ENCODE data around the gene PES1.
"Not testable (repeated sequence)": the region's sequence is repeated elsewhere in the genome, so short reads cannot be mapped to it uniquely, and the experiment has no call there.

PES1 gene

GRCh38 chr22:30635273-30636225 lies 43.8 kb upstream of the PES1 start, which contains the start of gene SLC35E4:
Gene SLC35E4 (plus strand): TSS chr22:30635781. CDS start chr22:30636451, 670 bp downstream.
- Mint-ChIP-seq H3K4me1 (peaks cover 15% of the 10 kb centered on the region), H3K36me3 (ENCODE audit: low read depth) (peaks cover 4% of the 10 kb centered on the region), H3K27ac (peak within 1 kb of the TSS in 2 of 3 experiments; percentile 38 to 60), H3K27me3 (ENCODE audit: low read depth) (no peaks in the 10 kb centered on the region), H3K9me3 (peaks cover 2% of the 10 kb centered on the region), H3K4me3 (peak within 1 kb of the TSS; percentile 79 to 84 (median 82))
- peak in 2 of 3 experiments; percentile 9 to 19 for TF ChIP-seq CTCF (IDR thresholded peaks at IDR 0.05; ENCODE audit: unreplicated experiment in 3 of 3)

GRCh38 chr22:30634471-30635233 lies 42.9 kb upstream of the PES1 start:
- Mint-ChIP-seq H3K9me3 (peaks cover 2% of the 10 kb centered on the region), H3K4me3 (peak overlapping the region; percentile 79 to 82 (median 82)), H3K27ac (peak overlapping the region in 2 of 3 experiments; percentile 38 to 60), H3K27me3 (ENCODE audit: low read depth) (no peaks in the 10 kb centered on the region), H3K4me1 (peaks cover 15% of the 10 kb centered on the region), H3K36me3 (ENCODE audit: low read depth) (peaks cover 4% of the 10 kb centered on the region)
- TF ChIP-seq CTCF (IDR thresholded peaks at IDR 0.05; ENCODE audit: unreplicated experiment in 3 of 3), result peak; percentile 86 to 94 (median 88)

GRCh38 chr22:30631469-30631868 lies 39.8 kb upstream of the PES1 start:
- not testable (repeated sequence) for H3K27me3 Mint-ChIP-seq (ENCODE audit: low read depth); H3K9me3 Mint-ChIP-seq; H3K36me3 Mint-ChIP-seq (ENCODE audit: low read depth); H3K4me3 Mint-ChIP-seq; H3K27ac Mint-ChIP-seq
- peaks cover 10% of the 10 kb centered on the region for H3K4me1 Mint-ChIP-seq

GRCh38 chr22:30628491-30628890 lies 36.8 kb upstream of the PES1 start:
- Mint-ChIP-seq H3K4me3 (no peak overlapping the region), H3K4me1 (no peaks in the 10 kb centered on the region), H3K9me3 (peaks cover 2% of the 10 kb centered on the region), H3K36me3 (ENCODE audit: low read depth) (peaks cover 3% of the 10 kb centered on the region), H3K27ac (no peak overlapping the region), H3K27me3 (ENCODE audit: low read depth) (no peaks in the 10 kb centered on the region)
- TF ChIP-seq CTCF (IDR thresholded peaks at IDR 0.05; ENCODE audit: unreplicated experiment in 3 of 3), result no peak

- no peak for TF ChIP-seq CTCF (IDR thresholded peaks at IDR 0.05; ENCODE audit: unreplicated experiment in 3 of 3)
- Mint-ChIP-seq H3K4me3 (no peak overlapping the region), H3K9me3 (peaks cover 2% of the 10 kb centered on the region), H3K36me3 (ENCODE audit: low read depth) (peaks cover 10% of the 10 kb centered on the region), H3K27me3 (ENCODE audit: low read depth) (no peaks in the 10 kb centered on the region), H3K27ac (no peak overlapping the region), H3K4me1 (no peaks in the 10 kb centered on the region)
These were observed 35.8 kb upstream of the PES1 start for GRCh38 chr22:30627471-30627870.

- no peak for TF ChIP-seq CTCF (IDR thresholded peaks at IDR 0.05; ENCODE audit: unreplicated experiment in 3 of 3)
- H3K9me3 Mint-ChIP-seq, result peaks cover 2% of the 10 kb centered on the region
- H3K27ac Mint-ChIP-seq, result no peak overlapping the region
- no peaks in the 10 kb centered on the region for H3K4me1 Mint-ChIP-seq
- peaks cover 19% of the 10 kb centered on the region for H3K36me3 Mint-ChIP-seq (ENCODE audit: low read depth)
- no peaks in the 10 kb centered on the region for H3K27me3 Mint-ChIP-seq (ENCODE audit: low read depth)
- no peak overlapping the region for H3K4me3 Mint-ChIP-seq
These were observed 34.7 kb upstream of the PES1 start for GRCh38 chr22:30626413-30626812.

- H3K36me3 Mint-ChIP-seq (ENCODE audit: low read depth), result peaks cover 51% of the 10 kb centered on the region
- H3K27me3 Mint-ChIP-seq (ENCODE audit: low read depth); H3K4me1 Mint-ChIP-seq; H3K4me3 Mint-ChIP-seq; H3K9me3 Mint-ChIP-seq; H3K27ac Mint-ChIP-seq: not testable (repeated sequence)
These were observed 28.2 kb upstream of the PES1 start for GRCh38 chr22:30619909-30620308.

Data from nephron (organoid).